Fibroblast of peridontal ligament (primary cell): ENCODE measurements around the gene RASGRP1.

Source experiments
- DNase-seq: peaks from one replicate; pipeline ENCODE4 v3.0.0-alpha.2; 2010; ENCODE audit errors: extremely low read depth

RASGRP1 gene

GRCh38 chr15:38576261-38576660 lies 11.6 kb upstream of the RASGRP1 start:
- no peak for DNase-seq

- DNase-seq: no peak
These were observed 665 bp upstream of the RASGRP1 start for GRCh38 chr15:38565287-38565670.

- peak; percentile 12 for DNase-seq
These were observed 693 bp downstream of the RASGRP1 start for GRCh38 chr15:38563723-38564519.

DNA sequence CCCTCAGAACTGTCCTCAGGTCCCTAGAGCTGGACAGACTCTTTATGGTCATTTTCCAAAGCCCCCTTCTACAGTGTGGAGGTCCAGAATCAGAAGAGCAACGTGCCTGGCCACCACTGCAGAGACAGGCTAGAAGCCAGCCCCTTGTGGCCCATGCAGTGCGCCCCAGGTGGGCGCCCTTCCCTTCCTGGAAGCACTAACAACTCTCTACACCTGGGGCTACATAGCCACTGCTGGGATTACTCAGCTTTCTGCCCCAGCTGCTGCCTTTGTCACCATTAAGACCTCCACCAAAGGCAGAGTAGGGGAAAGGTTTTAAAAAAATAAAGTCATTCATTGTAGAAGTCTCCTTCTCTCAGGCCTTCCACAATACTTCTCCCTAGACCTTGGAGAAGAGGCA lies 2.3 kb downstream of the RASGRP1 start:
- no peak for DNase-seq

DNA sequence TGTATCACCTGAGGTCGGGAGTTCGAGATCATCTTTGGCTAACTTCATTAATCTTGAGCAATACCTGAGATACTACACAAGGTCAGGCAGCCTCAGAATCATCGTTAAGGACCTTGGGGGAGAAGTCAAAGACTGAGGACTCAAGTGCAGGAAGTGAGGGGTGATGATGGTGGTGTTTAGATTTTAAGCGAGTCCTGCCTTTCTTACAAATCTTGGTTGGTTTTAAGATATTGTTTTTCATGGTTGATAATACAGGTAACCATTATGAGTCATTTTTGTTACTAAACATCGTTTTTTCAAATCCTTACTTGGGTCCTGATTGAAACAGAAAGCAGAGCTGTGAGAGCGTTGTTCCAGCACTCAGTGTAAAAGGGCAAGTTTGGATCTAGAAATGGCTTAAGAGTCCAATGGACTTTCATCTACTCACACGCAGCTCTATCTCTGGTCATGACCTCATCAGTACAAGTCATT lies 4.1 kb downstream of the RASGRP1 start:
- no peak for DNase-seq

- no peak for DNase-seq
These were observed 4.8 kb downstream of the RASGRP1 start for GRCh38 chr15:38559636-38560307.

GRCh38 chr15:38559131-38559530 lies 5.5 kb downstream of the RASGRP1 start:
- no peak for DNase-seq

GRCh38 chr15:38558372-38559059 lies 6.1 kb downstream of the RASGRP1 start:
- peak; percentile 28 for DNase-seq

- DNase-seq: no peak
These were observed 6.7 kb downstream of the RASGRP1 start for GRCh38 chr15:38557921-38558320.

- DNase-seq: no peak
These were observed 8.8 kb downstream of the RASGRP1 start for GRCh38 chr15:38555686-38556334.

- no peak for DNase-seq
These were observed 10.3 kb downstream of the RASGRP1 start for GRCh38 chr15:38554354-38554753.

GRCh38 chr15:38553071-38553470 lies 11.5 kb downstream of the RASGRP1 start:
- DNase-seq: no peak

- DNase-seq: no peak
These were observed 12.6 kb downstream of the RASGRP1 start for GRCh38 chr15:38551720-38552648.

- DNase-seq: no peak
These were observed 15.4 kb downstream of the RASGRP1 start for GRCh38 chr15:38549222-38549621.

DNA sequence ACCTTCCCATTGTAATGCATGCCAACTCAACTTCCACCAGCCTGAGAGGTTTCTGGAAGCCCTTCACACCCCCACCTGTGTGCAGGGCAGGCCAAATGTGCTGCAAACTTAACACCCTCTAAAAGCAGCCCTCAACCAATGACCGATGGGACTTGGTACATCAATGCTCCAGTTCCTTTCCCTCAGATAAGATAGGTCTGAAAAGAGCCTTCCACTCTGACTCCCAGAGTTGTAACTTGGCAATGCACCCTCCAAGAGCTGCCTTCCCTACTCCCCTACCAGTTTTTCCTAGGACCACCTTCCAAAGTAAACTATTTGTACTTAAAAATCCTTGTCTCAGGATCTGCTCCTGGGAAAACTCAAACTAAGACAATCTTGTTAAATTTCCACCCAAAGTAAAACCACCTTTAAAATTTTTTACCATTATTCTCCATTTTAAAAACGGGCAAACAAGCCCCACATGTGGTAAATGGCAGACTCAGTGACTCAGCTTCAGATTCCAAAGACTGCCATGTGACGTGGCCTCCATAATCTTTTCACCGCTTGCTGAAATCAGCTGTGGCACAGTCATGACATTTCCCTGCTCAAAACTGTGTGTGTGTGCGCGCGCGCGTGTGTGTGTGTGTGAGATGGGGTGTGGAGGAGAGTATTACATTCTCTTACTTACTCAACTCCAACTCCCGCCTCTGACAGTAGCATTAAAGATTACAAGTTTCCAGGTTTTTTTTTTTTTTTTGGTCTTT lies 17.2 kb downstream of the RASGRP1 start:
- DNase-seq: peak; percentile 25

DNA sequence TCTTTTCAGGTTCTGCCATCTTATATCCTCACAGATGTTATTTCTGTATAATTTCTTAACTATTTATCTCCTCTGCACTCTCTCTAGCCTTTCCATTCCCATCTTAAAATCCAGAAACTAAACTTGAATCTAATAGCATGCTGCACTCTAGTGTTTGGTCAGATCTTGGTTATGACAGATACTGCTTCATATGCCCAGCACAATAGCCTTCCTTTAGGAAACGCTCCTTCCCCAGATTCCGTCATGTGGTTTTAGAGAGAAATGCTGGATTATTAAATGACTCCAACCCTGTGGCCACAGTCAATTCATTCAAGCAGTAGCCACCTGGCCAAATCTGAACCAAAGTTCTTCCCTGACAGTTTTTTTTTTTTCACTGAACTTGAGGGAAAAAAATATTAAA lies 19.4 kb downstream of the RASGRP1 start:
- DNase-seq: peak; percentile 31

GRCh38 chr15:38541026-38541425 lies 23.6 kb downstream of the RASGRP1 start:
- no peak for DNase-seq

- no peak for DNase-seq
These were observed 24.1 kb downstream of the RASGRP1 start for GRCh38 chr15:38540510-38540909.

- DNase-seq: no peak
These were observed 25.6 kb downstream of the RASGRP1 start for GRCh38 chr15:38539008-38539343.

DNA sequence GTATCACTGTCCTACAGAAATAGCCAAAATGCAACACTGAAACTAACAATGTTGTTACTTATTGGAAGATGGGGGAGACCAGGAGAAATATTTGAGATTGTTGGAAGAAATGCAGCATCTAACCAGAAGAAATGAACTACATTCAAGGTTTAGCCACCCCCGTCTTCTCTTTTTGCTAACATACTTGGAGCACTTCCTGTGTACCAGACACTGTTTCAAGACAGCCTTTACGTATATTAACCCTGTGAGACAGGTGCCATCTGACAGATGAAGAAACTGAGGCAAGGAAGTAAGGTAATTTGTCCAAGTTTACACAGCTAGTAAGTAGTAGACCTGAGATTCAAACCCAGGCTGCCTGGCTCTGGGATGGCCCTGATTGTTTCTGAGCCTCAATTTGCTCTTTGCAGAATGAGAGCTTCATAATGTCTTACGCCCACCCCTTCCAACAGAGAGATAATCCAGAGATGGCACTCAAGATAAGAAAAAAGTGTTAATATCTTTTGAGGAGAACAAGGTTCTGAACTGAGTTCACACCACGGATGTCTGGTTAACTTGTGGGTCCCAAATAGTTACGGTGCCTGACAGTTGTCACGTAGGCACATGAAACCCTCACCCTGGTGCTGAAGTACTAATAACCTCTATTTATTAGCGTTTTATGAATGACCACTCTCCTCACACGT lies 26.1 kb downstream of the RASGRP1 start:
- no peak for DNase-seq
